Measurements from ENCODE around the gene ZCCHC24. TPM values are rescaled to one million over a fixed set of nuclear protein-coding genes. Genes with fewer than 3 reads are reported as not detected.

ZCCHC24 gene
- total RNA-seq, 1 donor from 2014 or later, result 5.9 TPM

- Histone ChIP-seq H3F3A (ENCODE audit: low read depth) (no peaks in the 10 kb centered on the region), H3K4me3 (no peak overlapping the region), H2AFZ (replicated peaks) (no peak overlapping the region), H3K27ac (no peak overlapping the region), H3K9ac (no peak overlapping the region), H3K9me3 (ENCODE audit: low read depth) (no peaks in the 10 kb centered on the region), H3K4me2 (no peak overlapping the region), H3K27me3 (no peaks in the 10 kb centered on the region), H3K36me3 (no peaks in the 10 kb centered on the region), H3K4me1 (peaks cover 1% of the 10 kb centered on the region), H4K20me1 (ENCODE audit: low read depth) (peaks cover 3% of the 10 kb centered on the region), H3K79me2 (ENCODE audit: low read depth) (no peaks in the 10 kb centered on the region)
- Mint-ChIP-seq H3K27me3 (ENCODE audit: insufficient read depth, low read depth) (peaks cover 3% of the 10 kb centered on the region), H3K4me3 (no peak overlapping the region), H3K27ac (no peak overlapping the region), H3K36me3 (no peaks in the 10 kb centered on the region), H3K4me1 (peaks cover 12% of the 10 kb centered on the region), H3K9me3 (no peaks in the 10 kb centered on the region)
- TF ChIP-seq CTCF (IDR thresholded peaks at IDR 0.05), result no peak
- TF ChIP-seq EZH2phosphoT487 (IDR thresholded peaks at IDR 0.05), result no peak
- TF ChIP-seq EZH2 (IDR thresholded peaks at IDR 0.05), result no peak
- DNase-seq (ENCODE audit: low spot score), result no peak
Observed at GRCh38 chr10:79414714-79415113, 30.7 kb downstream of the ZCCHC24 start.

GRCh38 chr10:79413196-79413595 lies 32.2 kb downstream of the ZCCHC24 start:
- Histone ChIP-seq H4K20me1 (ENCODE audit: low read depth) (no peaks in the 10 kb centered on the region), H3K9me3 (ENCODE audit: low read depth) (no peaks in the 10 kb centered on the region), H3K27me3 (no peaks in the 10 kb centered on the region), H3K4me3 (no peak overlapping the region), H2AFZ (replicated peaks) (no peak overlapping the region), H3K4me1 (no peaks in the 10 kb centered on the region), H3K79me2 (ENCODE audit: low read depth) (no peaks in the 10 kb centered on the region), H3K27ac (no peak overlapping the region), H3K36me3 (no peaks in the 10 kb centered on the region), H3K9ac (no peak overlapping the region), H3K4me2 (no peak overlapping the region), H3F3A (ENCODE audit: low read depth) (no peaks in the 10 kb centered on the region)
- no peak for TF ChIP-seq EZH2phosphoT487 (IDR thresholded peaks at IDR 0.05)
- TF ChIP-seq CTCF (IDR thresholded peaks at IDR 0.05), result no peak
- TF ChIP-seq EZH2 (IDR thresholded peaks at IDR 0.05), result no peak
- Mint-ChIP-seq H3K36me3 (no peaks in the 10 kb centered on the region), H3K4me1 (peaks cover 12% of the 10 kb centered on the region), H3K9me3 (no peaks in the 10 kb centered on the region), H3K4me3 (no peak overlapping the region), H3K27me3 (ENCODE audit: insufficient read depth, low read depth) (peaks cover 3% of the 10 kb centered on the region), H3K27ac (no peak overlapping the region)
- no peak for DNase-seq (ENCODE audit: low spot score)

- Mint-ChIP-seq H3K4me1 (peaks cover 13% of the 10 kb centered on the region), H3K36me3 (no peaks in the 10 kb centered on the region), H3K4me3 (no peak overlapping the region), H3K27me3 (ENCODE audit: insufficient read depth, low read depth) (peaks cover 3% of the 10 kb centered on the region), H3K9me3 (no peaks in the 10 kb centered on the region), H3K27ac (peak overlapping the region; percentile 29)
- no peaks in the 10 kb centered on the region for H3K36me3 ChIP-seq
- H3K79me2 ChIP-seq (ENCODE audit: low read depth), result no peaks in the 10 kb centered on the region
- H3K9ac ChIP-seq, result no peak overlapping the region
- H3F3A ChIP-seq (ENCODE audit: low read depth), result no peaks in the 10 kb centered on the region
- no peak overlapping the region for H3K27ac ChIP-seq
- no peak overlapping the region for H3K4me3 ChIP-seq
- no peaks in the 10 kb centered on the region for H3K9me3 ChIP-seq (ENCODE audit: low read depth)
- H2AFZ ChIP-seq (replicated peaks), result no peak overlapping the region
- no peak overlapping the region for H3K4me2 ChIP-seq
- no peaks in the 10 kb centered on the region for H3K4me1 ChIP-seq
- no peaks in the 10 kb centered on the region for H4K20me1 ChIP-seq (ENCODE audit: low read depth)
- no peak for TF ChIP-seq CTCF (IDR thresholded peaks at IDR 0.05)
- no peak for TF ChIP-seq EZH2 (IDR thresholded peaks at IDR 0.05)
- no peak for TF ChIP-seq EZH2phosphoT487 (IDR thresholded peaks at IDR 0.05)
- no peak for DNase-seq (ENCODE audit: low spot score)
- H3K27me3 ChIP-seq, result no peaks in the 10 kb centered on the region
Observed at GRCh38 chr10:79412516-79412915, 32.9 kb downstream of the ZCCHC24 start.
